GM18868 (cell line): ENCODE results near the gene MRPL49.
"Not testable (repeated sequence)": the region's sequence is repeated elsewhere in the genome, so short reads cannot be mapped to it uniquely, and the experiment has no call there.

Experiments
- ATAC-seq: cut with Tn5 transposase; IDR thresholded peaks from one replicate; pipeline ENCODE4 v1.9.1; 2021; ENCODE audit warnings: mild to moderate bottlenecking, moderate library complexity; ENCODE audit not compliant: unreplicated experiment

Gene MRPL49

GRCh38 chr11:65163684-65164083 is 41.6 kb downstream of the MRPL49 start:
- no peak for ATAC-seq

GRCh38 chr11:65165410-65166317 is 43.5 kb downstream of the MRPL49 start:
- no peak for ATAC-seq

- no peak for ATAC-seq
These were observed 44.8 kb downstream of the MRPL49 start for GRCh38 chr11:65166893-65167292.

- no peak for ATAC-seq
These were observed 45.5 kb downstream of the MRPL49 start for GRCh38 chr11:65167656-65168055.

GRCh38 chr11:65169164-65169641 is 47.1 kb downstream of the MRPL49 start:
- ATAC-seq = no peak

- no peak for ATAC-seq
These were observed 48.0 kb downstream of the MRPL49 start, which contains the start of gene SPDYC for GRCh38 chr11:65170058-65170534. TSS of gene SPDYC (plus strand) at chr11:65170233. CDS start at chr11:65171358, 1,125 bp downstream.

- ATAC-seq = no peak
These were observed 50.5 kb downstream of the MRPL49 start for GRCh38 chr11:65172600-65172999.

- ATAC-seq = not testable (repeated sequence)
These were observed 52.5 kb downstream of the MRPL49 start for GRCh38 chr11:65174571-65175010.
